Prostate gland (tissue), 2 donors: ENCODE results near the gene SEZ6L.

Experiments used
- CTCF ChIP-seq, 4 experiments: fragments of 200-600 bp in 2 of 4; fragments of 450-650 bp in 2 of 4; sonication (generic) in 2 of 4; IDR thresholded peaks; 1 replicate in 3 of 4; 2 replicates in 1 of 4; pipeline ENCODE4 v1.5.1; 2016 to 2019; ENCODE audit warnings: antibody characterized with exemption in 4 of 4, mild to moderate bottlenecking in 2 of 4, moderate library complexity in 2 of 4
- POLR2A ChIP-seq: fragments of 450-650 bp; IDR thresholded peaks from one replicate; pipeline ENCODE4 v1.6.1; 2016; ENCODE audit warnings: antibody characterized with exemption, mild to moderate bottlenecking
- POLR2AphosphoS5 ChIP-seq: sonication (generic); formaldehyde crosslinking; IDR thresholded peaks from one replicate; pipeline ENCODE4 v1.6.1; 2017; ENCODE audit warnings: antibody characterized with exemption

- TF ChIP-seq CTCF (IDR thresholded peaks at IDR 0.05): no peak
- no peak for TF ChIP-seq POLR2AphosphoS5
- no peak for TF ChIP-seq POLR2A
Measured at GRCh38 chr22:26414347-26414746, 245.1 kb downstream of the SEZ6L start.
